Breast epithelium (tissue), 3 donors: Measurements from ENCODE around the gene CFAP251.

ENCODE experiments used
- CTCF ChIP-seq, 3 donors: fragments of 450-650 bp; IDR thresholded peaks; one replicate each; pipeline ENCODE4 v1.5.1; 2016 to 2017; ENCODE audit warnings: antibody characterized with exemption in 3 of 3, mild to moderate bottlenecking in 3 of 3, moderate library complexity in 3 of 3
- POLR2A ChIP-seq: fragments of 450-650 bp; IDR thresholded peaks from one replicate; pipeline ENCODE4 v1.6.1; 2016; ENCODE audit warnings: antibody characterized with exemption, mild to moderate bottlenecking, moderate library complexity
- POLR2AphosphoS5 ChIP-seq, 3 donors: sonication (generic); formaldehyde crosslinking; IDR thresholded peaks; one replicate each; pipeline ENCODE4 v1.6.1; 2017; ENCODE audit warnings: antibody characterized with exemption in 3 of 3

- TF ChIP-seq POLR2A: no peak
- no peak for TF ChIP-seq CTCF (IDR thresholded peaks at IDR 0.05)
- no peak for TF ChIP-seq POLR2AphosphoS5 (IDR thresholded peaks at IDR 0.05)
These were observed 125.1 kb downstream of the CFAP251 start for GRCh38 chr12:122043476-122043875.
